ENCODE results near the gene SPTBN4.
A peak's percentile ranks its signal among the peaks of the same experiment; 100 is the strongest.
"Not testable (repeated sequence)": the region's sequence is repeated elsewhere in the genome, so short reads cannot be mapped to it uniquely, and the experiment has no call there.

SPTBN4 gene

GRCh38 chr19:40465025-40465556 is 1.7 kb upstream of the SPTBN4 start:
- no peak for DNase-seq (ENCODE audit: low spot score)

GRCh38 chr19:40465557-40466218 is 1.1 kb upstream of the SPTBN4 start, which contains the start of gene BLVRB:
BLVRB (minus strand) TSS chr19:40465745; CDS start chr19:40465688, 57 bp downstream.
- peak; percentile 97 for DNase-seq (ENCODE audit: low spot score)

- no peak for DNase-seq (ENCODE audit: low spot score)
Measured at GRCh38 chr19:40466219-40466984, 399 bp upstream of the SPTBN4 start.

- no peak for DNase-seq (ENCODE audit: low spot score)
Measured at GRCh38 chr19:40469011-40469410, 2.2 kb downstream of the SPTBN4 start.

- no peak for DNase-seq (ENCODE audit: low spot score)
Measured at GRCh38 chr19:40471111-40471510, 4.3 kb downstream of the SPTBN4 start.

GRCh38 chr19:40472516-40472915 is 5.7 kb downstream of the SPTBN4 start:
- DNase-seq (ENCODE audit: low spot score) = no peak

- no peak for DNase-seq (ENCODE audit: low spot score)
Measured at GRCh38 chr19:40474737-40475136, 7.9 kb downstream of the SPTBN4 start.

GRCh38 chr19:40475878-40476644 is 9.3 kb downstream of the SPTBN4 start:
- DNase-seq (ENCODE audit: low spot score) = not testable (repeated sequence)

GRCh38 chr19:40486017-40486416 is 19.2 kb downstream of the SPTBN4 start:
- DNase-seq (ENCODE audit: low spot score) = no peak

- DNase-seq (ENCODE audit: low spot score) = peak; percentile 62
Measured at GRCh38 chr19:40489882-40490230, 23.1 kb downstream of the SPTBN4 start.

GRCh38 chr19:40492274-40492673 is 25.5 kb downstream of the SPTBN4 start:
- no peak for DNase-seq (ENCODE audit: low spot score)

- DNase-seq (ENCODE audit: low spot score) = no peak
Measured at GRCh38 chr19:40493778-40494177, 27.0 kb downstream of the SPTBN4 start.

- no peak for DNase-seq (ENCODE audit: low spot score)
Measured at GRCh38 chr19:40494191-40494838, 27.5 kb downstream of the SPTBN4 start.

- no peak for DNase-seq (ENCODE audit: low spot score)
Measured at GRCh38 chr19:40497214-40497613, 30.4 kb downstream of the SPTBN4 start.

- no peak for DNase-seq (ENCODE audit: low spot score)
Measured at GRCh38 chr19:40499320-40499719, 32.5 kb downstream of the SPTBN4 start.

GRCh38 chr19:40500678-40501530 is 34.1 kb downstream of the SPTBN4 start:
- not testable (repeated sequence) for DNase-seq (ENCODE audit: low spot score)

- DNase-seq (ENCODE audit: low spot score) = no peak
Measured at GRCh38 chr19:40501599-40501998, 34.8 kb downstream of the SPTBN4 start.

GRCh38 chr19:40502081-40502480 is 35.3 kb downstream of the SPTBN4 start:
- DNase-seq (ENCODE audit: low spot score) = no peak

GRCh38 chr19:40502647-40503319 is 36.0 kb downstream of the SPTBN4 start:
- DNase-seq (ENCODE audit: low spot score) = peak; percentile 59

- peak; percentile 56 for DNase-seq (ENCODE audit: low spot score)
Measured at GRCh38 chr19:40503320-40503695, 36.5 kb downstream of the SPTBN4 start.

- no peak for DNase-seq (ENCODE audit: low spot score)
Measured at GRCh38 chr19:40506099-40506498, 39.3 kb downstream of the SPTBN4 start.

All from iPS-NIHi11 (cell line).